ENCODE results near the gene TEX47.

The TEX47 gene

DNA sequence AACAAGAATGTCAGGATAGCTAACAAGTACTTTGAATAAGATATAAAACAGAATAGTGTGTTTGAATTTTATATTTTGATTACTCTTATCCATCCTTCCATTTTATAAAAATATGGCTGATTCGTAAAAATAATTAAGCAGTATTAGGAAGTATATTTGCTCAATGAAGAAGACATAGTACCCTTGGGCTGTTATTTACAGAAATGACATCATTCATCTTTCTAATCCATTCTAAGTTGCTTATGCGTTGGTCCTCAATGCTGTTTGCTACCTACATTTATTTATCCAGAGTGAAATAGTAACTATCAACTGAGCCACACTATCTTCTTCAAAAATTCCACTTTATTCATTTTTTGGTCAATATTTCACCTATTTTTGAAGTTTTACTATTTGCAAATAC, 38.2 kb downstream of the TEX47 start:
- Histone ChIP-seq H3K4me3 (no peak overlapping the region), H3K27ac (no peak overlapping the region)

DNA sequence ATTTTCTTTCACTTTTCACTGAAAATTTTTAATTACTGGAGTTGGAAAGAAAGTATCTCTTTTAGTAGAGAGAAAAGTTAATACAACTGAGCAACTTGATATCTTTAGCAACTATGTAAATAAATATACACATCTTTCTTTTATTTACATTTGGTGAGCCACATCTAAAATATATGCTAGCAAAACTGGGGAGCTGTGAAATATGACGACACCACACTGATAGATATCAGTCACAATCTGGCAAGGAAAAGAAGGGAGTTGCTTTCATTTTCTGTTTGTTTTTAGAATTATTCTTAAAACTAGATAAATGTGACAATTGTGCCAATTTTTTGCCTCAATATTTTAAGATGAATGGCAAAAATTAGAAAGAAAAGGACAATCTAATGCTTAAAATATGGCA, 38.7 kb downstream of the TEX47 start:
- Histone ChIP-seq H3K4me3 (no peak overlapping the region), H3K27ac (no peak overlapping the region)

DNA sequence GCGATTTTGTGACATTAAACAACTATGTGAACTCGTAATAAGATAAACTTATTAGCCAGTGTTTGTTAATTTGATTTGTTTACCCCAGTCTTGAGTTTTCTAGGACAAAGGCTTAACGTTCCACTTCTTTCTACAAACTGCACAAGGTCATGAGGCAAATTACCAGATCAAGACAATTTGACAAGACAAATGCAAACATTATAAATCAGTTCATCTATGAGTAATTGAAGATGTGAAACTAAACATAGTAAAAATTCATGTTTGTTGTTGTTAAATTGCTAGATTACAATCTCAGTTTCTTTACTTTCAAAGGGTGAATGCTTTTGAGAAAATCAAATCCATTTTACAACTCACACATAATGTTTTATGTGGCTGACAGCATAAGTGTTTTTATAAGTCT, 49.4 kb downstream of the TEX47 start:
- H3K4me3 ChIP-seq = no peak overlapping the region
- H3K27ac ChIP-seq = no peak overlapping the region

Measured in skin epidermis (tissue), 12 donors.